NCI-H1092 treated with DMSO at 0.1 percent for 48 hours (cell line): ENCODE measurements around the gene GPR137C.
"Not testable (repeated sequence)": the region's sequence is repeated elsewhere in the genome, so short reads cannot be mapped to it uniquely, and the experiment has no call there.

ENCODE experiments used
- DNase-seq: peaks from one replicate; lab custom pipeline; 2025; lab: John Stamatoyannopoulos, UW

The GPR137C gene

GRCh38 chr14:52563120-52563519 is 10.5 kb downstream of the GPR137C start:
- no peak for DNase-seq

- not testable (repeated sequence) for DNase-seq
Observed at GRCh38 chr14:52568454-52568853, 15.8 kb downstream of the GPR137C start.

GRCh38 chr14:52575858-52576257 is 23.2 kb downstream of the GPR137C start:
- no peak for DNase-seq

- DNase-seq, result no peak
Observed at GRCh38 chr14:52583544-52583943, 30.9 kb downstream of the GPR137C start.

DNA sequence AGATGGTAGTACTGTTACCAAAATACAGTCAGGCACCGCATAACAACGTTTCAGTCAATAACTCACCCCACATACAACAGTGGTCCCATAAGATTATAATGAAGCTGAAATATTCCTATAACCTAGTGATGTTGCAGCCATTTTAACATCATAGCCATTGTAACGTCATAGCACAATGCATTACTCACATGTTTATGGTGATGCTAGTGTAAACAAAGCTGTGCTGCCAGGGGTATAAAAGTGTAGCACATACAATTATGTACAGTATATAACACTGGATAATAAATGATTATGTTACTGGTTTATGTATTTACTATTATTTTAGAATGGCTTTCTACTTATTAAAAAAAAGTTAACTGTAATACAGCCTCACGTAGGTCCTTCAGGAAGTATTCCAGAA is 37.0 kb downstream of the GPR137C start:
- DNase-seq, result no peak

DNA sequence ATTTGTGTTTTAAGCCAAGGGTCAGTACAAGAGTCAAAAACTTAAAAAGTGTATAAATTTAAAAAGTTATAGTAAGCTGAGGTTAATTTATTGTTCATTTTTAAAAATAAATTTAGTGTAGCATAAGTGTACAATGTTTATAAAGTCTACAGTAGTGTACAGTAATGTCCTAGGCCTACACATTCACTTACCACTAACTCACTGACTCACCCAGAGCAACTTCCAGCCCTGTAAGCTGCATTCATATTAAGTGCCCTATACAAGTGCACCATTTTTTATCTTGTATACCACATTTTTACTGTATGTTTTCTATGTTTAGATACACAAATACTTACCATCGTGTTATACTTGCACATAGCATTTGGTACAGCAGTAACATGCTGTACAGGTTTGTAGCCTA is 37.7 kb downstream of the GPR137C start:
- DNase-seq, result no peak

GRCh38 chr14:52596320-52596719 is 43.7 kb downstream of the GPR137C start:
- DNase-seq, result no peak

DNA sequence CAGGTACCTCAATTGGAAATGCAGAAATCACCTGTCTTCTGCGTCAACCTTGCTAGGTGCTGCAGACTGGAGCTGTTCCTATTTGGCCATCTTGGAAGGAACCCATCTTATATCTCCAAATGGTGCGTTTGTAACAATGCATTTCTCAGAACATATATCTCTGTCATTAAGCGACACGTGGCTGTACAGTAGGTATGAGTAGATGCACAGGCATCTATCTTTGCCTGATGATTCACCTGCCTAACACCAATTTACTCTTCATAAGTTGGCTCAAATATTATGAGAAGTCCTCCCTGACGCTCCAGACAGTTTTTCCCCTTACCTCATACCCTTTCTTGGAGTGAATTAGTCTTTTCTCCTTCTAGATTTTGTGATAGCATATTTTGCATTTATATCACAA is 44.2 kb downstream of the GPR137C start:
- no peak for DNase-seq

GRCh38 chr14:52598568-52598967 is 45.9 kb downstream of the GPR137C start:
- DNase-seq, result no peak

GRCh38 chr14:52599974-52600373 is 47.3 kb downstream of the GPR137C start:
- no peak for DNase-seq

GRCh38 chr14:52602131-52602530 is 49.5 kb downstream of the GPR137C start:
- no peak for DNase-seq

DNA sequence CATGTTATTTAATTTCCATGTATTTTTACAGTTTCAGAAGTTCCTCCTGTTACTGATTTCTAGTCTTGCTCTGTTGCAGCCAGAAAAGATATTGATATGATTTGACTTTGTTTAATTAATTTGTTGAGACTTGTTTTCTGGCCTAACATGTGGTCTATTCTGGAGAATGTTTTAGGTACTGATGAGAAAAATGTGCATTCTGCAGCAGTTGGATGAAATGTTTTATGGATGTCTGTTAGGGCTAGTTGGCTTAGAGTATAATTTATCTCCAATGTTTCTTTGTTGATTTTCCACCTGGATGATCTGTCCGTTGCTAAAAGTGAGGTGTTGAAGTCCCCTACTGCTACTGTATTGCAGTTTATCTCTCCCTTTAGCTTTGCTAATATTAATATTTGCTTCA is 54.4 kb downstream of the GPR137C start:
- DNase-seq, result no peak

DNA sequence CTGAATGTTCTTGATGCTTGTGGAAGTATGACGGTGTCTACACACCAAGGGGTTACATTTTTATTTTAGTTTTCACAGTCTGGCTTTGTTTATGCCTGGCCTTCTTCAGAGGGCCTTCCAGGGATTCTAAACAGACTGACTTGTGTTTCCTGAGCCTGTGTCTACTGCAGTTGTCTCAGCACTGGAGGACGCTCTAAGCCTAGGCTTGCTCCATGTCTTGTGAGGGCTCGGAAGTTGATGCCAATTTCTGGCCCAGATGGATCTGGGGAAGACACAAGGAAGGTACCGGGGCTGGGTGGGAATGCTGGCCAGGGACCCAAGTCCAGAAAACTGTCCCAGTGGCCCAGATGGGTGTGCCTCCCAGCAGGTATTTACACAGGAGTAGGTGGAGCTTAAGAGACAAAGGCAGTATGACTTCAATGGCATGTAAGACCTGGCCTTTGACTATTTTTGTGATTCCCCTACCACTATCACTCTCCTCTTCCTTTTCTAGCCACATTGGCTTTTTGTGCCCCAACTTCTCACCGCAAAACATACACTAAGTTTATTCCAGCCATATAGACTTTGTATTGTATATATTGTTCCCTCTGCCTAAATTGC is 56.9 kb downstream of the GPR137C start:
- DNase-seq, result no peak

DNA sequence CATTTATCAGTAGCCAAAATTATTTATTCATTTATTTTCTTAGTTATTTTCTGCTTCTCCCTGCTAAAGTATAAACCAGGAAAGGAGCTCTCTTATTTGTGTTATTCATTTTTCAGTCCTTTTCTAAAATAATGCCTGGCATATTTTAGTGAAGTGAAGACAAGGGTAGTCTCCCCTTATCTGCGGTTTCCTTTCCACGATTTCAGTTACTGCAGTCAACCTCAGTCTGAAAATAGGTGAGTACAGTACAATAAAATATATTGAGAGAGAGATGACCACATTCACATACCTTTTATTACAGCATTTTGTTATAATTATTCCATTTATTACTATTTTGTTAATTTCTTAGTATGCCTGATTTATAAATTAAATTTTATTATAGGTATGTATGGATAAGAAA is 57.6 kb downstream of the GPR137C start:
- DNase-seq, result no peak

- DNase-seq, result no peak
Observed at GRCh38 chr14:52618602-52619001, 66.0 kb downstream of the GPR137C start.

DNA sequence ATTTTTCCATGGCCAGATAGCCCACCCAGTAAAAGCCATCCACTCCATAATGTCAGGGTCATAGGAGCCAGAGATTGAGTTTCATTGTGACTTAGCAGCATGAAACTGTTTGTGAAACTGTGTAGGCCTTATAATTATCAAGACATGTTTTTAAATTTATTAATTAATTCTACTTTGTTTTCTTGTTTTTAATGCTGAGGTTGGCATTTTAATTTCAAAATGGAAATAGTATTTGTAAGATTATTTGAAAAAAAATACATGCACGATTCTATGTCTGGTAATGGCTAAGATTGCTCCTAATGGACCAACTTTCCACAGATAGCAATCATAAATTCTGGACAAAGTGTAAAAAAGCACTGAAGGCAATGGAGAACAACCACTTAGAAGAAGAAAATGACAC is 67.1 kb downstream of the GPR137C start:
- DNase-seq, result no peak

- no peak for DNase-seq
Observed at GRCh38 chr14:52640137-52640536, 87.5 kb downstream of the GPR137C start.

DNA sequence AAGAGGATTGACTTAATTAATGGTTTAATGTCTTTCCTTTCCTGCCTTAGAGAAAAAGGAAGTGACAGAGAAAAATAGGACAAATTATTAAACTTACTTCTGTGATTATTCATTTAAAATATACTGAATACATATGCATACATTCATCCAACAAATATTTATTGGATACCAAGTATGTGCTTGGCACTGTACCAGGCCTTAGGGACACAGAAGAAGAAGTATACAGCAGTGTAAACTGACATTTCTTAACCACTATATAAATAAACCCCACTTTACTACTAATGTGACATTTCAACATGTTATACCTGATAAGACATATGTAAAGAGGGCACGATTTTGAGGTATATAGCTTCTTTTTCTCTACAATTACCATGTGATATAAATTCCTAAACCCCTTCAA is 89.1 kb downstream of the GPR137C start:
- no peak for DNase-seq

- DNase-seq, result no peak
Observed at GRCh38 chr14:52649511-52649910, 96.9 kb downstream of the GPR137C start.

- no peak for DNase-seq
Observed at GRCh38 chr14:52650774-52651173, 98.1 kb downstream of the GPR137C start.

DNA sequence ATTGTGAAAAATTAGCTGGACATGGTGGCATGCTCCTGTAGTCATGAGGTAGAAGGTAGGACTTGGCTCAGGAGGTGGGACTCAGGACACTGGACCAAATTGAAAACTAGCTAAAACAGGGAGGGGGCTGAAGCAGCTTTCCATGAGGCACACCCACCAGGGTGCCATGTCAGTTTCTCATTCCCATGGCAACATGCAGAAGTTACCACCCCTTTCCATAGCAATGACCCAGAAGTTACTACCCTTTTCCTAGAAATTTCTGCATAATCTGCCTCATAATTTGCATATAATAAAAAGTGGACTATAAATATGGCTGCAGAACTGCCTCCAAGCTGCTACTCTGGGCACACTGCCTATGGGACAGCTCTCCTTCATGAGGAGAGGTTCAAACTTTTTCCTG is 104.3 kb downstream of the GPR137C start:
- DNase-seq, result no peak

DNA sequence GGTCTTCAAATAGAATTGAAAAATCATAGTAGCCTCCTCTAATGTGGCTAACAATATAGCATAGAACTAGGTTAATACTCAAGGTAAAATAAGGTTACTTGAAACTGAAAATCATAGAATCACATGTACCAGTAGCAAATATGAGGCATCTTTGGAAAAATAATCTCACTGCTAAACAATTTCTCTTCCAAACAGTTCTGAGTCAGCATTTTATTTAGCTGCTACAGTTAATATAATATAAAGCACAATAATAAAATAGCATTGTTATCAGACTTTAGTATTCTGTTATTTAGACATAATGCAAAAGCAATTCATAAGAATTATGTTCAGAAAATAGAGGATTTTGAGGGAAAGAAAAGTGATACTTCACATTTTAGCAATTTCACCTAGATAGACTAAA is 107.7 kb downstream of the GPR137C start:
- DNase-seq, result no peak

GRCh38 chr14:52660832-52661231 is 108.2 kb downstream of the GPR137C start:
- no peak for DNase-seq

DNA sequence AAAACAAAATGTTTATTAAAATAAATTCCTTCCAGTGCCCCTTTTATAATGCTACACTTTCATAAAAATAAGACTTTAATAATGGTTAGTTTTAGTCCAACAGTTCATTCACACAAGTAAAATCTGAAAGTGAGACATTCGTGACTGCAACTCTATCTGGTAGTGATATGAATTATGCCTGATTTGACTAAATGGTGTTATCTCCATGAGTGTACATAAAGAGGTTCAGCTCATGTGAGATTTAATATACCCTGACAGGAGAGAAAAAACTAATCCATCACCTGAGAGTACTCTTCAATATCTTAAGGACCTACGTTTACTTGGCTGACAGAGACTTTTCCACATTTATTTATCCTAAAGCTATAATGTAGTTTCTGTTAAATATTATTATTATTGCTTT is 108.7 kb downstream of the GPR137C start:
- DNase-seq, result no peak

- no peak for DNase-seq
Observed at GRCh38 chr14:52663850-52664249, 111.2 kb downstream of the GPR137C start.
